Measurements from ENCODE around the gene SPOCK2. TPM values are rescaled to one million over a fixed set of nuclear protein-coding genes. Genes with fewer than 3 reads are reported as not detected.

SPOCK2 gene
- total RNA-seq, 1 donor from 2014 or later: 8.3 TPM

- no peak for DNase-seq
These were observed 16.3 kb downstream of the SPOCK2 start for GRCh38 chr10:72072046-72072445.

DNA sequence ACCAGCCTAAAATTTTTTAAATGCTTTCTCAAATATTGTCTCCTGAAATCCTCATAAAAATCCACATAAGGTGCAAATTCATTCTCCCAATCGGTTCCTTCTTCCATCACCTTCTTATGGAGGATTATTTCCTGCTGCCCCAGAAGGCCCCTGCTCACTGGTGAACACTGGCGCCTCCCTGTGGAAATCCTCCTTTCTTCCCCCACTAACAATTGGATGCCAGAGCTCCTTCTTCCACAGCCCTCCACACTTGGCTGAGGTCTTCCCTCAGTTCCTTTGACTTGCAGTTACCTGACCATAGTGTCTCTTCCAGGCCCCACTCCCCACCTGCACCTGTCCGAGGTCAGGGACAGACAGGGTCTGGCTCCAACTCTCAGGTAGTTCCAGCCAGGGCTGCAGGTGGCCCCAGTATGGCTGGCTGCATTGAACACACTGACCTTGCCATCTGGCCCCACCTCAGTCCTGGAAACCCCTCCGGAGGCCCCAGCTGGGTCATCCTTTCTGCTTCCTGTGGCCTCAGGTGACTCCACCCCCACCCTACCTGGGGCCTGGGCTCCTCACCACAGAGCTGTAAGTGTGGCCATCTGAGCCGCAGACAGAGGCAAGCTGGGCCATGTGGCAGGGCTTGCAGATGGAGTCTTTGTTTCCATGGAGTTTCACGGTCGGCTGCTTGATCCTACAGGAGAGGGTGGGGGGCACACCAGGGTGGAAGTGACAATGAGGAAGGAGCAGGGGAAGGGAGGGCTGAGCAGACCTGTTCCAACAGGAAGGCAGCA, 18.4 kb downstream of the SPOCK2 start:
- DNase-seq: no peak

DNA sequence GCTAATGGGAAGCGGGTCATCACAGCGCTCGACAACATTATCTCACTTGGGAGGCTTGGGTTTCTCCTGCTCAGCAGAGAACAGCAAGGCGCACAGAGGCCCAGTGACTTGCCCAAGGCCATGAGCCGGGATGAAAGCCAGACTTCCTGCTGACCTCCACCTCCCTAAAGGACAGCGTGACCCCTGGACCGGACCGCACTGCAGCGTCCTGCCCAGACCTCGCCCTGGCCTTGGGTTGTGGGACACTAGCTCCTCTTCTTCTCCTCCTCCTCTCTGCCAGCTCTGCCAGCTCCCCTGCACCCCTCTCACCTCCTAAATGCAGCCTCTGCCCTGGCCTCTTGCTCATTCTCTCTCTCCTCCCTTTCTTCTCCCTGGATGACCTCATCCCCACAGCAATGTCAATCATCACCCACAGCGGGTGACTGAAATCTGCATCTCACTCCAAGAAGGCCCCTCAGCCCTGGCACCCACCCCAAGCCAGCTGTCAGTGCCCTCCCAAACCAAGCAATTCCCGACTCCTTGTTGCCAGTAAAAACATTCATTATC, 19.4 kb downstream of the SPOCK2 start:
- DNase-seq: no peak

DNA sequence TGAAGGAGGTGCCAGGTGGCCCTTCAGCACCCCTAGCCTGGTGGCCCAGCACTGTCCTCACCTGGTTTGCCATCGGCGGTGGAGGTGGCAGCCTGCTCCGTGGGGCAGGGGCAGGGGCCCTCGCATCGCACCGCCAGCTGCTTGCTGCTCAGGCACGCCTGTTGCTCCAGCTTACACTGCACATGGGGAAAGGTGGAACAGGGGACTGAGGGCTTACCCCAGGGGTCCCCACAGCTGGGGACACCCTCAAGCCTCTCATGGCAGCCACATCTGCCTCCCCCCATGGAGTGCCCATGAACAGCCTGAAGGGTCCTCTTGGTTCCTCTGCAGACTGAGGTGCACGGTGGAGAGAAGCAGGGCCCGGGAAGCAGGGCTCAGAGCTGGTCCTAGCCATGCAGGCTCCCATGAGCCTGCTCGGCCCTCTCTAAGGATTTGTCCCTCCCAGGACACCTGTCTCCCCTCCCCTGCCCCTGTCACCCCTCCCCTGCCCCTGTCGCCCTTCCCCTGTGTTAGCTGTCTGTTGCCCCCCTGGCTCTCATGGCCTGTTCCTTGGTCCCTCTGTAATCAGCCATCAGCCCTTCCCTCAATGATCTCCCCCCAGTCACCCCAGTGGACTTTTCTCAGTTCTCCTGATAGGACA, 20.1 kb downstream of the SPOCK2 start:
- no peak for DNase-seq

GRCh38 chr10:72067463-72068125, 20.8 kb downstream of the SPOCK2 start:
- no peak for DNase-seq

GRCh38 chr10:72066318-72067284, 21.8 kb downstream of the SPOCK2 start:
- no peak for DNase-seq

- no peak for DNase-seq
These were observed 22.8 kb downstream of the SPOCK2 start for GRCh38 chr10:72065439-72066025.

GRCh38 chr10:72063703-72064391, 24.5 kb downstream of the SPOCK2 start:
- no peak for DNase-seq

- DNase-seq: no peak
These were observed 25.3 kb downstream of the SPOCK2 start for GRCh38 chr10:72062832-72063702.

DNA sequence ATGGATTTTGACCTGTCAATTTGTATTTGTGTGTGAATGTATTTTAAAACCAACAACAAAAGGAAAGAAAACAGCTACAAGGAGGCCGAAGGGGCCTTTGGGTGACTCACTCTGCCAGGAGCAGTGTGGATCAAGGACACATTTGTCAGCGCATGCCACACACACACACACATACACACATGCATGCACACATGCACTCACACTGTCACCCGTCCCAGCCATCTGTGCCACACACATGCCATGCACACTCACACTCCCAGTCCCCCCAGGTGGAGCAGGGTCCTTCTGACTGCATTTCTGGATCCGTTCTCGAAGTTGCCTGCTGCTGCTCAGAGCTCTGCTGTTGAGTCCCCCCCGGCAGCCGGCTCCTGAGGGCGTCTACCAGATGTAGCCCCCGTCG, 26.0 kb downstream of the SPOCK2 start:
- DNase-seq: no peak

DNA sequence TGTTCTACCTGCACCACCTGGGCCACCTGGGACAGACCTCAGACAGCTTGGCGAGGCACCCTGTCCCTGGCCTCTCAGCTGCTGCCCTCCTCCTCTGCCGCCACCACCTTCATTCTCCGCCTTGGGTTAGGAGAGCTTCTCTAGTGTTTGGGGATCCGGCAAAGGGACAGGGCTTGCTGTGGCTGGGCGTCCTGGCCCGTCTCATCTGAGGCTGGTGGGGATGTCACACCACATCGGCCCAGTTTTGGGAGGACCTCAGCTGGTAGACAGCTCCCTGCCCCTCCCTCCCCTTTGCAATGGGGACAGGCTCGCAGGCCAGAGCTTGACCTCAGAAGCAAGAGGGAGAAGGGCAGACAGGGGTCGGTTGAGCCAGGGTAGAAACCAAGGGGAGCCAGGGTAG, 26.4 kb downstream of the SPOCK2 start:
- no peak for DNase-seq

DNA sequence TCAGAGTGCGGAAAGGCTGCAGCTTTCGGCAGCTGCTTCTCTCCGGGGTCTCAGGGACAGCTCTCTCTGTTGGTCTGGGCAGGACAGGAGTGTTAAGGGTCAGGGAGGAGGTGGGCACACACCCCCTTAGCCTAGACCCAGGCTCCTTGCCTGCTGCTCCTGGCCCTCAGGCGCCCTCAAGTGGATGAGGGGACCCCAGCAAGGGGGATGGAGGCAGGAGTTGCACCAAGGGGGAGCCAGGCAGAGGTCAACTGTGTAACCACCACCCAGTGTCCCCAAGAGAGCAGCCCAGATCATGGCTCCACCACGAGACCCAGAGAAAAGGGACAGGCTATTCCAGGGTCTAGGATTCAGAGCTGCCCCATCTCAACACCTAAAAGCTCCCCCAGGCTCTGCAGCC, 26.9 kb downstream of the SPOCK2 start:
- no peak for DNase-seq

DNA sequence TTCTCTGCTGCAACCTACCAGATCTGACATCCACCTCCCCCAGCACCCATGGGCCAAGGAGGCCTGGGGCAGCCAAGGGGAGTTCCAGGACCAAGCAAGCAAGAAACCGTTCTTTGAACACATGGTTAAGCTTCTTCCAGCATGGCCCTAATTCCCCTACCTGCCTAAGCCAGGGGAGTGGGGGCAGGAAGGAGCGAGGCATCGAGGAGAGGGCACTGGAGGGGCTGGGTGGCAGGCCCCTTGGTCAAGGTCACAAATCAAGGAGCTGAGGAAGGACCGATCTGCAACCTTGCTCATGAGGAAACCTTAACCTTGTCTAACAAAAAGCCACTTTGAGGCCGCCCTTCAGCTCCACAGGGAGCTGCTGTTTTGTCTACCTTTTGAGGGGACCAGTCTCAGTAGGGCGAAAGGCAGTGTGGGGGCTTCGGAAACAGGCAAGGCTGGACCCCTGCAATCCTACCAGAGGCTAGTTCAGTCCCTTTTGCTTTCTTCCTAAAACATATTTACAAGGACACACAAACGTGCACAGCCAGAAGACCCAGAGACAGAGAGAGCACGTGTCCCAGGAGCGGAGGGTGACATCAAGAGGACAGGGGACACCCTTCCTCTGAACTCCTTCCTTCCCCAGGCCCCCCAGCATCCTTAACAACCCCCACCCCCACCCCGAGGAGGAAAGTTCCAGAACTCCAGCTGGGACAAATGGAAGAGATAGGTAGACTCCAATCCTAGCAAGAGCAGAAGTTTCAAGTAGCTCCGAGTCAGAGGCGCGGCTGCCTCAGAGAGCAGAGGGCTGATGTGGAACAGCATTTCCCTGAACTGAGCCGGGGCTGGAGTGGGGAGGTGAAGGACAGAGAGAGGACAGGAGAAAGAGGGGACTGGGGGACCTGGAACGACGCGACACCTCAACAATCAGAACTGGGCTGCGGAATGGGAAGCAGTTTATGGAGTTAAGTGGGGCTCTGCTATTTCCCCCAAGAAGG, 28.2 kb downstream of the SPOCK2 start:
- no peak for DNase-seq

- no peak for DNase-seq
These were observed 29.1 kb downstream of the SPOCK2 start for GRCh38 chr10:72058989-72059842.

DNA sequence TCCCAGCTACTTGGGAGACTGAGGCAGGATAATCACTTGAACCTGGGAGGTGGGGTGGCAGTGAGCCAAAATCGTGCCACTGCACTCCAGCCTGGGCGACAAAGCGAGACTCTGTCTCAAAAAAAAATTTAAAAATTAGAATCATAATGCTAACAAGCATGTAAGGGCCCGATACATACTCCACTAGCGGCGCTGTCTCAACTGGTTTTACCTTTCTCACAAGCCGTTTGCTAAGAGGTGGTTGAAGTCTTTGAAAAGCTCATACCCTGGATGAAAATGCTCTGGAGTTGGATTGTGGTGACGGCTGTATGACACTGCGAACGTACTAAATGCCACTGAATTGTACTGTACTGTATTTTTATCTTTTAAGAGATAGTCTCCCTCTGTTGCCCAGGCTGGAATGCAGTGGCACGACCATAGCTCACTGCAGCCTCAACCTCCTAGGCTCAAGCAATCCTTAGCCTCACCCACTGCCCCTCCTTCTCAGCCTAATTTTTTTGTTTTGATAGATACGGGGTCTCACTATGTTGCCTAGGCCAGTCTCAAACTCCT, 29.9 kb downstream of the SPOCK2 start:
- no peak for DNase-seq

- DNase-seq: no peak
These were observed 31.2 kb downstream of the SPOCK2 start for GRCh38 chr10:72056932-72057751.

All from tongue (tissue), 2 donors.